Osteoblast (primary cell): ENCODE data around the gene FGD5. TPM values are rescaled to one million over a fixed set of nuclear protein-coding genes. Genes with fewer than 3 reads are reported as not detected.
A peak's percentile ranks its signal among the peaks of the same experiment; 100 is the strongest.

Experiments used
- DNase-seq: peaks from one replicate; pipeline ENCODE4 v3.0.0; 2011; ENCODE audit warnings: low spot score, mixed read lengths; ENCODE audit not compliant: insufficient read length; ENCODE audit errors: missing footprints
- H2AFZ ChIP-seq: 2 replicates; pipeline ENCODE4 v1.6.0; 2011; ENCODE audit warnings: mild to moderate bottlenecking, low read length
- H3K27ac ChIP-seq: 2 replicates; pipeline ENCODE4 v1.5.1; 2011; ENCODE audit warnings: mild to moderate bottlenecking, low read depth, low read length, moderate library complexity
- H3K27me3 ChIP-seq: 2 replicates; pipeline ENCODE4 v1.6.0; 2012; ENCODE audit warnings: mild to moderate bottlenecking, control low read depth, inconsistent platforms, low read length, moderate library complexity; ENCODE audit not compliant: insufficient read depth
- H3K36me3 ChIP-seq: 2 replicates; pipeline ENCODE4 v1.5.1; 2011; ENCODE audit warnings: mild to moderate bottlenecking, low read length, control low read depth, moderate library complexity; ENCODE audit not compliant: insufficient read depth
- H3K4me1 ChIP-seq: 2 replicates; pipeline ENCODE4 v1.5.1; 2011; ENCODE audit warnings: mild to moderate bottlenecking, low read length, control low read depth, moderate library complexity; ENCODE audit not compliant: insufficient read depth
- H3K4me2 ChIP-seq: 2 replicates; pipeline ENCODE4 v1.6.0; 2011; ENCODE audit warnings: mild to moderate bottlenecking, low read length; ENCODE audit not compliant: insufficient read depth
- H3K4me3 ChIP-seq: fragments of 200-600 bp; sonication (generic); 3 replicates; pipeline ENCODE4 v1.5.1; 2012; ENCODE audit warnings: mild to moderate bottlenecking, low read length, inconsistent platforms; ENCODE audit not compliant: insufficient read depth
- H3K79me2 ChIP-seq: 2 replicates; pipeline ENCODE4 v1.6.0; 2012; ENCODE audit warnings: mild to moderate bottlenecking, low read length, control low read depth, inconsistent platforms; ENCODE audit not compliant: insufficient read depth
- H3K9me3 ChIP-seq: 2 replicates; pipeline ENCODE4 v1.5.1; 2011; ENCODE audit warnings: low read depth, low read length, control low read depth
- H4K20me1 ChIP-seq: 2 replicates; pipeline ENCODE4 v1.6.0; 2012; ENCODE audit warnings: mild to moderate bottlenecking, low read length, control low read depth; ENCODE audit not compliant: insufficient read depth
- CTCF ChIP-seq: IDR thresholded peaks from 2 replicates; pipeline ENCODE4 v1.5.1; 2011; ENCODE audit warnings: mild to moderate bottlenecking, low read depth, low read length, moderate library complexity; ENCODE audit errors: extremely low read depth
- total RNA-seq: library from RNA; depleted of rRNA; stranded (reverse); fragments of >200 nt; gene quantifications from 2 replicates; pipeline ENCODE4 v1.2.3, GENCODE V29; 2012

FGD5 gene
- total RNA-seq, 1 donor = under 0.01 TPM

GRCh38 chr3:14780927-14781507 is 37.7 kb upstream of the FGD5 start:
- H3K4me2 ChIP-seq = no peak overlapping the region
- H2AFZ ChIP-seq = no peak overlapping the region
- TF ChIP-seq CTCF = peak; percentile 71
- no peaks in the 10 kb centered on the region for H3K9me3 ChIP-seq
- peak; percentile 58 for DNase-seq
- no peak overlapping the region for H3K27ac ChIP-seq
- no peaks in the 10 kb centered on the region for H3K79me2 ChIP-seq
- no peaks in the 10 kb centered on the region for H3K4me1 ChIP-seq
- no peak overlapping the region for H3K4me3 ChIP-seq
- H3K36me3 ChIP-seq = no peaks in the 10 kb centered on the region
- H4K20me1 ChIP-seq = no peaks in the 10 kb centered on the region
- no peaks in the 10 kb centered on the region for H3K27me3 ChIP-seq

GRCh38 chr3:14783480-14784086 is 35.2 kb upstream of the FGD5 start:
- Histone ChIP-seq H3K27ac (no peak overlapping the region), H3K9me3 (no peaks in the 10 kb centered on the region), H3K4me1 (no peaks in the 10 kb centered on the region), H3K79me2 (no peaks in the 10 kb centered on the region), H3K4me3 (no peak overlapping the region), H3K36me3 (no peaks in the 10 kb centered on the region), H3K4me2 (no peak overlapping the region), H2AFZ (no peak overlapping the region), H4K20me1 (no peaks in the 10 kb centered on the region), H3K27me3 (no peaks in the 10 kb centered on the region)
- TF ChIP-seq CTCF = no peak
- DNase-seq = no peak

- H3K79me2 ChIP-seq = no peaks in the 10 kb centered on the region
These were observed 34.6 kb upstream of the FGD5 start for GRCh38 chr3:14784087-14784681.

More at GRCh38 chr3:14784087-14784681, 34.6 kb upstream of the FGD5 start:
- H4K20me1 ChIP-seq = no peaks in the 10 kb centered on the region
- H3K9me3 ChIP-seq = no peaks in the 10 kb centered on the region
- H2AFZ ChIP-seq = no peak overlapping the region
- no peak overlapping the region for H3K4me2 ChIP-seq
- H3K27ac ChIP-seq = no peak overlapping the region
- H3K4me1 ChIP-seq = no peaks in the 10 kb centered on the region
- H3K36me3 ChIP-seq = no peaks in the 10 kb centered on the region
- H3K4me3 ChIP-seq = no peak overlapping the region
- no peaks in the 10 kb centered on the region for H3K27me3 ChIP-seq
- no peak for DNase-seq
- TF ChIP-seq CTCF = no peak
